Neuronal stem cell (in vitro differentiated cells): ENCODE data around the gene CD164L2.

Experiments
- DNase-seq: peaks from one replicate; pipeline ENCODE4 v3.0.0-alpha.2; 2013; ENCODE audit warnings: low spot score
- H2AFZ ChIP-seq: one replicate; pipeline ENCODE4 v1.6.1; 2013; ENCODE audit warnings: mild to moderate bottlenecking, low read length, inconsistent platforms
- H2AK5ac ChIP-seq: 2 replicates; pipeline ENCODE4 v1.6.1; 2013; ENCODE audit warnings: low read depth, mild to moderate bottlenecking, inconsistent platforms, low read length, moderate library complexity, mixed read lengths
- H2BK120ac ChIP-seq: 2 replicates; pipeline ENCODE4 v1.6.1; 2013; ENCODE audit warnings: low read depth, mild to moderate bottlenecking, inconsistent platforms, low read length, moderate library complexity, mixed read lengths
- H2BK12ac ChIP-seq: one replicate; pipeline ENCODE4 v1.6.1; 2013; ENCODE audit warnings: low read length, inconsistent platforms
- H2BK15ac ChIP-seq: 2 replicates; pipeline ENCODE4 v1.6.1; 2013; ENCODE audit warnings: mild to moderate bottlenecking, low read length, inconsistent platforms, mixed read lengths
- H2BK5ac ChIP-seq: one replicate; pipeline ENCODE4 v1.6.1; 2013; ENCODE audit warnings: inconsistent platforms, mild to moderate bottlenecking, low read length, moderate library complexity
- H3K14ac ChIP-seq: one replicate; pipeline ENCODE4 v1.6.1; 2013; ENCODE audit warnings: low read length, inconsistent platforms
- H3K18ac ChIP-seq: 2 replicates; pipeline ENCODE4 v1.6.1; 2013; ENCODE audit warnings: low read length, inconsistent platforms
- H3K23ac ChIP-seq: 2 replicates; pipeline ENCODE4 v1.6.1; 2013; ENCODE audit warnings: low read depth, mild to moderate bottlenecking, mixed read lengths, low read length, inconsistent platforms; ENCODE audit not compliant: poor library complexity
- H3K27ac ChIP-seq: replicated peaks from 3 replicates; pipeline ENCODE4 v1.5.1; 2013; ENCODE audit warnings: low read length, inconsistent platforms
- H3K27me3 ChIP-seq, 3 experiments: 2 replicates each; pipeline ENCODE4 v1.6.1; 2013; ENCODE audit warnings: low read length in 3 of 3, mild to moderate bottlenecking in 2 of 3, inconsistent platforms in 1 of 3, low read depth in 1 of 3, mixed read lengths in 1 of 3, moderate library complexity in 1 of 3; ENCODE audit not compliant: control insufficient read depth in 3 of 3, insufficient read depth in 3 of 3
- H3K36me3 ChIP-seq, 2 donors: replicated peaks in 1 of 2; 2 replicates each; pipeline ENCODE4 v1.6.1; 2013; ENCODE audit warnings: low read length in 2 of 2; ENCODE audit not compliant: control insufficient read depth in 2 of 2, insufficient read depth in 2 of 2
- H3K4ac ChIP-seq: 2 replicates; pipeline ENCODE4 v1.6.1; 2013; ENCODE audit warnings: inconsistent platforms, mild to moderate bottlenecking, low read length, moderate library complexity
- H3K4me1 ChIP-seq, 2 donors: 1 replicate in 1 of 2; 2 replicates in 1 of 2; pipeline ENCODE4 v1.6.1; 2013; ENCODE audit warnings: low read length in 2 of 2, low read depth in 1 of 2; ENCODE audit not compliant: control insufficient read depth in 2 of 2, insufficient read depth in 1 of 2
- H3K4me2 ChIP-seq: one replicate; pipeline ENCODE4 v1.6.1; 2013; ENCODE audit warnings: mild to moderate bottlenecking, low read length, inconsistent platforms; ENCODE audit not compliant: insufficient read depth, poor library complexity, severe bottlenecking
- H3K4me3 ChIP-seq, 2 donors: 2 replicates each; pipeline ENCODE4 v1.5.1; 2013; ENCODE audit warnings: low read length in 2 of 2, mild to moderate bottlenecking in 2 of 2, inconsistent platforms in 1 of 2, moderate library complexity in 1 of 2
- H3K79me1 ChIP-seq: one replicate; pipeline ENCODE4 v1.6.1; 2013; ENCODE audit warnings: low read depth, mild to moderate bottlenecking, inconsistent platforms, low read length, moderate library complexity
- H3K9ac ChIP-seq: one replicate; pipeline ENCODE4 v1.6.1; 2013; ENCODE audit warnings: mild to moderate bottlenecking, low read depth, low read length, inconsistent platforms; ENCODE audit not compliant: poor library complexity
- H3K9me3 ChIP-seq, 2 donors: replicated peaks in 1 of 2; 2 replicates each; pipeline versions ENCODE3 to v1.6.1; 2013; ENCODE audit warnings: low read length in 2 of 2, mild to moderate bottlenecking in 2 of 2, inconsistent platforms in 1 of 2, low read depth in 1 of 2, mixed read lengths in 1 of 2, moderate library complexity in 1 of 2; ENCODE audit not compliant: control insufficient read depth in 2 of 2, insufficient read depth in 1 of 2
- H4K8ac ChIP-seq: one replicate; pipeline ENCODE4 v1.6.1; 2013; ENCODE audit warnings: low read depth, mild to moderate bottlenecking, inconsistent platforms, low read length, moderate library complexity
- H4K91ac ChIP-seq: one replicate; pipeline ENCODE4 v1.6.1; 2013; ENCODE audit warnings: low read length, low read depth, mild to moderate bottlenecking, inconsistent platforms; ENCODE audit not compliant: poor library complexity
- WGBS, 2 donors: extraction: QIAGEN DNeasy Blood & Tissue Kit; methylation state at CpG; one replicate each; pipeline ENCODE4 v1.1.7; 2013; ENCODE audit warnings: missing lambda C conversion rate in 2 of 2, mixed read lengths in 1 of 2; ENCODE audit not compliant: insufficient read length in 2 of 2, insufficient replicate concordance in 1 of 2; ENCODE audit errors: extremely low coverage in 2 of 2; 5-methylcytosine and 5-hydroxymethylcytosine counted together

Gene CD164L2

DNA sequence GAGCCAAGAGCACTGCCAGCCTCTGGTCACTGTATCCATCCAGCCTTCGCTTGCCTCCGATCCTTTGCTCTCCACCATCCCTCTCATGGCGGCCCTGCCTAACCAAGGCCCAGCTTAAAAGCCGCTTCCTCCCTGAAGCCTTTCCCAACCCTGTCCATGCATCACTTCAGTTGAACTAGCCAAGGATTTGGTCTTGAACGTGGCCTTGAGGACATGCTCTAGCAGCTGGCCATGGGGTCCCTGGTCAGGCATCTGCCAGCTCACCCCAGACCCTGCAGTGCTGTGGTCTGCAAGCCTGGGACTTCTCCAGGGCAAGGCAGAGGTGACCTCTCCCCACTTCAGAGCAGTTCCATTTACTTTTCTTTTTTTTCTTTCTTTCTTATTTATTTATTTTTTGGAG, 46.4 kb downstream of the CD164L2 start:
- Histone ChIP-seq H3K4me3 (no peak overlapping the region), H3K36me3 (peaks cover 29 to 53% of the 10 kb centered on the region in 2 donors), H3K9me3 (no peaks in the 10 kb centered on the region), H2BK15ac (no peak overlapping the region), H2AK5ac (no peak overlapping the region), H3K4ac (no peak overlapping the region), H3K27me3 (peaks cover 0 to 2% (median 0%) of the 10 kb centered on the region in 3 experiments), H3K79me1 (no peaks in the 10 kb centered on the region), H3K18ac (no peak overlapping the region), H2BK5ac (no peak overlapping the region), H3K23ac (no peak overlapping the region), H3K4me1 (peaks cover 19 to 25% of the 10 kb centered on the region in 2 donors), H3K4me2 (no peak overlapping the region), H4K8ac (no peak overlapping the region), H2AFZ (no peak overlapping the region), H3K9ac (no peak overlapping the region), H2BK12ac (peak overlapping the region; percentile 43), H3K14ac (no peak overlapping the region), H3K27ac (no peak overlapping the region), H2BK120ac (no peak overlapping the region), H4K91ac (no peak overlapping the region)
- WGBS, 2 donors = no CpG with 5 or more reads among the region's 5 CpGs
- no peak for DNase-seq

DNA sequence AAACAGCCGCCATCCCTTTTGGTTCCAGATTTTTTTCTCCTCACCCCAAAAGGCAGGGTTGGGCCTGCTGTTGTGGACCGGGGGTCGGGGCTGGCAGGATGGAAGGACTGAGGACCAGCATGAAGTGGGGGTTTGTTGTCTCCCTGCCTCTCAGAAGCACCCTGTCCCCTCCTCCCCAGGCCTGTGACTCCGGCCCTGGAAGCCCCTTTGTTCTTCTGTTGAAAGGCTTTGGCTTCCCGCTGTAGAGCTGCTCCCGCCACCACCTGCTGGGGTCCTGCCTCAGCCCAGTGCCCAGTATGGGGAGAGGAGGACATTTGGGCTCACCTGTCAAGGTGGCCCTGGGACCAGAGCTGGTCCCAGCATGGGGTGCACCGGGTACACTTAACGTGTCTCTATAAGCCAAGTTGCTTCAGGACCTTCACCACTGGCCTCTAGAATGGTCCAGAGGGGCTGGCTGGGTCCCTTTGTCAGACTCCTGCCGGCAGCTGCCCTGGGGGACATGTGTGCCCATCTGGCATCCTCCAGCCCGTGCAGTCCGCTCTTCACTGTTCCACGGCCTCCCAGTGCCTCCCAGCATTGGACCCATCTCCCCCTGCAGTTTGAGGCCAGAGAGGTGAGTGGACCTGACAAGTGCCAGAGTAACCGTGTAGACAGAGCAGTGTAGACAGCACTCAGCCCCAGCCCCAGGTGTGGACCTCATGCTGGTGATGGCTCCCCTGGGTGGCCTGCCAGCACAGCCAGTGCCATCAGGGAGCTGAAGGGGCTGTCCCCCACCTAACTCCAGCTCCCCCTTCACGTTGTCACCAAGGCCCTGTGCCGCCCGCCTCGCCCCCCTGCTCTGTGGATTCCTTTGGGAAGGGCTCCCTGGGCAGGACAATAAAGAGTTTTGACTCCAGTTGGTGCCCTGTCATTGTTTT, 47.4 kb downstream of the CD164L2 start:
- Histone ChIP-seq H3K14ac (no peak overlapping the region), H3K4me1 (peaks cover 11 to 16% of the 10 kb centered on the region in 2 donors), H3K79me1 (no peaks in the 10 kb centered on the region), H3K9ac (no peak overlapping the region), H2AFZ (no peak overlapping the region), H3K4me2 (no peak overlapping the region), H4K8ac (no peak overlapping the region), H3K23ac (peak overlapping the region; percentile 59), H2BK120ac (no peak overlapping the region), H3K27me3 (peaks cover 0 to 2% (median 0%) of the 10 kb centered on the region in 3 experiments), H3K4ac (no peak overlapping the region), H3K9me3 (no peaks in the 10 kb centered on the region), H4K91ac (no peak overlapping the region), H3K27ac (no peak overlapping the region), H3K18ac (peak overlapping the region; percentile 42), H2AK5ac (no peak overlapping the region), H3K36me3 (peaks cover 34 to 63% of the 10 kb centered on the region in 2 donors), H2BK12ac (no peak overlapping the region), H2BK15ac (no peak overlapping the region), H3K4me3 (no peak overlapping the region), H2BK5ac (peak overlapping the region; percentile 70)
- WGBS, 2 donors = no CpG with 5 or more reads among the region's 17 CpGs
- no peak for DNase-seq

DNA sequence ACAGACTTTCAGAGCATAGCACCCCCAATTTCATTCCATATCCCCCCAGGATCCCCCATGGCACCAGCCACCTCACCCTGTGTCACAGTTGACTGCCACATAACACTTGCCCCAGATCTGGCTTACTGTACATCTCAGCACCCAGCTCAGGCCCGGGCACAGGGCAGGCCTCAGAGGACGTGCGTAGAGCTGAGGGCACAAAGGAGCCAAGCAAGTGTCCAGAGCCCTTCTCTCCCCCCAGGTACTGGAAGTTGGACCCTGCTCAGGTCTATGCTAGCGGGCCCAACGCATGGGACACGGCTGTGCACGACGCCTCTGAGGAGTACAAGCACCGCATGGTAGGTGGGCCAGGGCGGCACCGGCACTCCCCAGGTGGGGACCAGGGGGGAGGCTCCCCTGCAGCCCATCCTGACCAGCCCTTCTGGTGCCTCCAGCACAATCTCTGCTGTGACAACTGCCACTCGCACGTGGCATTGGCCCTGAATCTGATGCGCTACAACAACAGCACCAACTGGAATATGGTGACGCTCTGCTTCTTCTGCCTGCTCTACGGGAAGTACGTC, 49.3 kb downstream of the CD164L2 start:
- Histone ChIP-seq H3K79me1 (no peaks in the 10 kb centered on the region), H2BK15ac (no peak overlapping the region), H2BK12ac (no peak overlapping the region), H4K91ac (no peak overlapping the region), H3K4me1 (peaks cover 3 to 6% of the 10 kb centered on the region in 2 donors), H3K27ac (no peak overlapping the region), H3K36me3 (peaks cover 39 to 76% of the 10 kb centered on the region in 2 donors), H3K9me3 (no peaks in the 10 kb centered on the region), H2AK5ac (no peak overlapping the region), H3K27me3 (peaks cover 0 to 2% (median 0%) of the 10 kb centered on the region in 3 experiments), H2AFZ (no peak overlapping the region), H3K14ac (no peak overlapping the region), H3K18ac (no peak overlapping the region), H3K4me3 (no peak overlapping the region), H4K8ac (no peak overlapping the region), H3K23ac (peak overlapping the region; percentile 12), H2BK120ac (no peak overlapping the region), H3K9ac (no peak overlapping the region), H2BK5ac (no peak overlapping the region), H3K4ac (no peak overlapping the region), H3K4me2 (no peak overlapping the region)
- no peak for DNase-seq
- WGBS, 2 donors = no CpG with 5 or more reads among the region's 17 CpGs
